ENCODE results near the gene CYBA. TPM values are rescaled to one million over a fixed set of nuclear protein-coding genes. Genes with fewer than 3 reads are reported as not detected.

Gene CYBA
- total and polyA plus RNA-seq, 10 of the 15 experiments (the other 5 are each of a cell fraction or from before 2014, with no cell fraction given), result 0.55 to 598 (median 258) TPM

- TF ChIP-seq RAD21 (IDR thresholded peaks at IDR 0.05; ENCODE audit: insufficient read depth, low read depth, low read length) (no peak), SUPT20H (IDR thresholded peaks at IDR 0.05; ENCODE audit: borderline replicate concordance, control insufficient read depth, low read depth, low read length) (no peak), IKZF1 (conservative IDR thresholded peaks at IDR 0.05) (peak; percentile 95), STAT3 (IDR thresholded peaks at IDR 0.05; ENCODE audit: low read depth, low read length) (peak; percentile 66; the same call in 1 of the 2 replicates), POLR2AphosphoS5 (IDR thresholded peaks at IDR 0.05; ENCODE audit: low read length) (peak; percentile 78), BCLAF1 (IDR thresholded peaks at IDR 0.05) (no peak), RBBP5 (conservative IDR thresholded peaks at IDR 0.05) (no peak), SREBF1 (IDR thresholded peaks at IDR 0.05; ENCODE audit: low read length) (no peak), ZBTB40 (IDR thresholded peaks at IDR 0.05; ENCODE audit: borderline replicate concordance) (no peak), IRF5 (IDR thresholded peaks at IDR 0.05; ENCODE audit: borderline replicate concordance) (no peak), ZBTB4 (CRISPR knock-in tag; IDR thresholded peaks at IDR 0.05) (no peak), ZNF622 (IDR thresholded peaks at IDR 0.05) (no peak), CEBPB (IDR thresholded peaks at IDR 0.05; ENCODE audit: borderline replicate concordance in 1 of 2, low read depth in 2 of 2, low read length in 2 of 2) (no peak), ATF3 (IDR thresholded peaks at IDR 0.05; ENCODE audit: borderline replicate concordance, extremely low read depth, low read depth, low read length) (no peak), HDGF (IDR thresholded peaks at IDR 0.05) (peak; percentile 55; the same call in 1 of the 2 replicates), MEF2A (IDR thresholded peaks at IDR 0.05; ENCODE audit: insufficient read depth, low read depth, low read length) (0 out of 2 replicates have a peak, but pooled peaks have one; percentile 51), CBFB (IDR thresholded peaks at IDR 0.05; ENCODE audit: low read depth) (no peak; the same call in 1 of the 2 replicates)
Observed at GRCh38 chr16:88681709-88682451, 31.0 kb upstream of the CYBA start (continued).

Measured in GM12878 (cell line).